Calu3 (cell line): ENCODE measurements around the gene DUSP2. TPM values are rescaled to one million over a fixed set of nuclear protein-coding genes. Genes with fewer than 3 reads are reported as not detected.
A peak's percentile ranks its signal among the peaks of the same experiment; 100 is the strongest.

Experiments
- BruUV-seq: library from RNA; stranded (reverse); fragments of 400-500 nt; replicated peaks from 2 replicates; lab custom pipeline; 2021; lab: Mats Ljungman, UMichigan
- CTCF ChIA-PET: fragments of 300-600 bp; sonication (Branson Sonifier 250); formaldehyde crosslinking; loops from one replicate; lab custom pipeline; 2022; ENCODE audit warnings: antibody characterized with exemption; lab: Charles Lee
- DNase-seq: peaks from one replicate; pipeline ENCODE4 v3.0.0; 2022
- H3K27ac Mint-ChIP-seq: one replicate; pipeline ENCODE4 v1.8.0; 2022; ENCODE audit warnings: mixed read lengths; ENCODE audit not compliant: unreplicated experiment
- H3K27me3 Mint-ChIP-seq: one replicate; pipeline ENCODE4 v1.8.0; 2022; ENCODE audit warnings: mixed read lengths; ENCODE audit not compliant: unreplicated experiment
- H3K36me3 Mint-ChIP-seq: one replicate; pipeline ENCODE4 v1.8.0; 2022; ENCODE audit warnings: mild to moderate bottlenecking, moderate library complexity, mixed read lengths; ENCODE audit not compliant: insufficient read depth, unreplicated experiment
- H3K4me1 Mint-ChIP-seq: one replicate; pipeline ENCODE4 v1.8.0; 2022; ENCODE audit warnings: mild to moderate bottlenecking, low read depth, mixed read lengths; ENCODE audit not compliant: unreplicated experiment
- H3K4me3 Mint-ChIP-seq: one replicate; pipeline ENCODE4 v1.8.0; 2022; ENCODE audit warnings: mild to moderate bottlenecking, low read depth, moderate library complexity, mixed read lengths; ENCODE audit not compliant: unreplicated experiment
- H3K9me3 Mint-ChIP-seq: one replicate; pipeline ENCODE4 v1.8.0; 2022; ENCODE audit warnings: low read depth, mixed read lengths; ENCODE audit not compliant: unreplicated experiment
- CTCF ChIP-seq: fragments of 200-600 bp; IDR thresholded peaks from one replicate; pipeline ENCODE4 v1.8.0; 2022; ENCODE audit warnings: antibody characterized with exemption; ENCODE audit not compliant: unreplicated experiment
- intact Hi-C: fragments of 100-400 bp; cut with micrococcal nuclease; formaldehyde crosslinking; loops from one replicate; pipeline ENCODE4 v1.10.0; 2022; ENCODE audit not compliant: unreplicated experiment
- total RNA-seq: library from RNA; stranded (reverse); gene quantifications from 2 replicates; pipeline ENCODE4 v1.2.3, GENCODE V29; 2022

Gene DUSP2
- total RNA-seq, 1 experiment from 2014 or later: 4.1 TPM

- peaks cover 8% of the 10 kb centered on the region for H3K4me1 Mint-ChIP-seq
- H3K9me3 Mint-ChIP-seq: no peaks in the 10 kb centered on the region
- TF ChIP-seq CTCF: no peak
- H3K36me3 Mint-ChIP-seq: peaks cover 5% of the 10 kb centered on the region
- H3K27ac Mint-ChIP-seq: no peak overlapping the region
- H3K27me3 Mint-ChIP-seq: peaks cover 18% of the 10 kb centered on the region
- intact Hi-C loops: no loop called here
- CTCF ChIA-PET: no interaction called here
- H3K4me3 Mint-ChIP-seq: no peak overlapping the region
- no TSS peak for BruUV-seq
- DNase-seq: no peak
These were observed 6.5 kb upstream of the DUSP2 start for GRCh38 chr2:96151595-96152303.

- CTCF ChIA-PET: interaction anchor here (0.7 kb wide), 1 partner anchor 12 kb away, joined by 3 read pairs; no protein-coding TSS in a partner anchor
These were observed 5.8 kb upstream of the DUSP2 start for GRCh38 chr2:96150791-96151594.

GRCh38 chr2:96150007-96150640, 4.9 kb upstream of the DUSP2 start:
- Mint-ChIP-seq H3K4me3 (no peak overlapping the region), H3K4me1 (peaks cover 8% of the 10 kb centered on the region), H3K27me3 (peaks cover 10% of the 10 kb centered on the region), H3K27ac (no peak overlapping the region), H3K9me3 (no peaks in the 10 kb centered on the region), H3K36me3 (peaks cover 13% of the 10 kb centered on the region)
- no peak for TF ChIP-seq CTCF
- BruUV-seq: no TSS peak
- no peak for DNase-seq
- CTCF ChIA-PET: interaction anchor here (0.7 kb wide), 1 partner anchor 11 kb away, joined by 3 read pairs; no protein-coding TSS in a partner anchor
- intact Hi-C loops: no loop called here

More at GRCh38 chr2:96150791-96151594, 5.8 kb upstream of the DUSP2 start:
- Mint-ChIP-seq H3K4me3 (no peak overlapping the region), H3K27me3 (peaks cover 14% of the 10 kb centered on the region), H3K4me1 (peaks cover 8% of the 10 kb centered on the region), H3K27ac (no peak overlapping the region), H3K9me3 (no peaks in the 10 kb centered on the region), H3K36me3 (peaks cover 5% of the 10 kb centered on the region)
- TF ChIP-seq CTCF: no peak
- no TSS peak for BruUV-seq
- intact Hi-C loops: no loop called here
- no peak for DNase-seq

- H3K9me3 Mint-ChIP-seq: no peaks in the 10 kb centered on the region
- DNase-seq: peak; percentile 79
- no TSS peak for BruUV-seq
- peaks cover 15% of the 10 kb centered on the region for H3K4me1 Mint-ChIP-seq
- no peaks in the 10 kb centered on the region for H3K27me3 Mint-ChIP-seq
- H3K36me3 Mint-ChIP-seq: peaks cover 28% of the 10 kb centered on the region
- CTCF ChIA-PET: no interaction called here
- intact Hi-C loops: no loop called here
- no peak overlapping the region for H3K4me3 Mint-ChIP-seq
- TF ChIP-seq CTCF: no peak
- H3K27ac Mint-ChIP-seq: no peak overlapping the region
These were observed 3.4 kb upstream of the DUSP2 start for GRCh38 chr2:96148410-96149217.
